Upper lobe of left lung (tissue), 4 donors: ENCODE results near the gene SVIP.

Experiments used
- EP300 ChIP-seq, 4 donors: sonication (generic); formaldehyde crosslinking; IDR thresholded peaks; one replicate each; pipeline ENCODE4 v1.5.1; 2017; ENCODE audit warnings: antibody characterized with exemption in 4 of 4, control low read depth in 2 of 4
- POLR2A ChIP-seq, 4 donors: fragments of 450-650 bp; IDR thresholded peaks; one replicate each; pipeline ENCODE4 v1.5.1; 2016 to 2017; ENCODE audit warnings: antibody characterized with exemption in 4 of 4, mild to moderate bottlenecking in 2 of 4
- TF ChIP-seq, protein P1 (sequence below), 6 experiments: fragments of 450-650 bp in 4 of 6; fragments of 200-600 bp in 2 of 6; sonication (generic) in 2 of 6; IDR thresholded peaks; one replicate each; pipeline ENCODE4 v1.5.1; 2016 to 2019; ENCODE audit warnings: antibody characterized with exemption in 6 of 6

DNA sequence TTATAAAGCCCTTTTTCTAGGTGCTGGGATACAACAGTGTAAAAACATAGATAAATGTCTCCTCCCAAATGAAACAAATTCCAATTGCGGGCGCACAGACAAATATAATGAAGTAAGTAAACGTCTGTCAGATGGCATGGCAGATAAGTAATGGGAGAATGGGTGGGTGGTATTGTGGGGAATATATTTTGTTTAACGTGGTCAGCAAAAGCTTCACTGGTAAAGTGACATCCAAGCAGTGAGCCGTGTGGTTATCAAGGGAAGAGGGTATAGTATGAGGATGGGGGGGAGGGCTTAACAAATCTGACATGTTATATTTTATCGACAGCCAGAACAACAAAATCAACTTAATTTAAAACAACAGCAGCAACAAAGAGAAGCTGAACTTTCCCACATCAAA, 1.2 kb downstream of the SVIP start:
- TF ChIP-seq, protein P1, sequence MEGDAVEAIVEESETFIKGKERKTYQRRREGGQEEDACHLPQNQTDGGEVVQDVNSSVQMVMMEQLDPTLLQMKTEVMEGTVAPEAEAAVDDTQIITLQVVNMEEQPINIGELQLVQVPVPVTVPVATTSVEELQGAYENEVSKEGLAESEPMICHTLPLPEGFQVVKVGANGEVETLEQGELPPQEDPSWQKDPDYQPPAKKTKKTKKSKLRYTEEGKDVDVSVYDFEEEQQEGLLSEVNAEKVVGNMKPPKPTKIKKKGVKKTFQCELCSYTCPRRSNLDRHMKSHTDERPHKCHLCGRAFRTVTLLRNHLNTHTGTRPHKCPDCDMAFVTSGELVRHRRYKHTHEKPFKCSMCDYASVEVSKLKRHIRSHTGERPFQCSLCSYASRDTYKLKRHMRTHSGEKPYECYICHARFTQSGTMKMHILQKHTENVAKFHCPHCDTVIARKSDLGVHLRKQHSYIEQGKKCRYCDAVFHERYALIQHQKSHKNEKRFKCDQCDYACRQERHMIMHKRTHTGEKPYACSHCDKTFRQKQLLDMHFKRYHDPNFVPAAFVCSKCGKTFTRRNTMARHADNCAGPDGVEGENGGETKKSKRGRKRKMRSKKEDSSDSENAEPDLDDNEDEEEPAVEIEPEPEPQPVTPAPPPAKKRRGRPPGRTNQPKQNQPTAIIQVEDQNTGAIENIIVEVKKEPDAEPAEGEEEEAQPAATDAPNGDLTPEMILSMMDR (IDR thresholded peaks at IDR 0.05), result no peak
- TF ChIP-seq POLR2A (IDR thresholded peaks at IDR 0.05) (no peak), EP300 (IDR thresholded peaks at IDR 0.05) (no peak)
